AG04450 (cell line): ENCODE data around the gene BTG1. TPM values are rescaled to one million over a fixed set of nuclear protein-coding genes. Genes with fewer than 3 reads are reported as not detected.
A peak's percentile ranks its signal among the peaks of the same experiment; 100 is the strongest.

ENCODE experiments used
- CTCF ChIA-PET: fragments of 300-600, 350-600 bp; formaldehyde crosslinking; extraction: SDS; loops from one replicate; lab custom pipeline; 2022; ENCODE audit warnings: antibody characterized with exemption, inconsistent platforms; lab: Charles Lee
- POLR2A ChIA-PET: fragments of 350-600 bp; formaldehyde crosslinking; extraction: SDS; loops from one replicate; lab custom pipeline; 2021; ENCODE audit warnings: antibody characterized with exemption, inconsistent platforms; lab: Yijun Ruan, JAX
- DNase-seq: peaks from one replicate; pipeline ENCODE4 v3.0.0-alpha.2; 2011; ENCODE audit warnings: low read depth, low spot score
- H3K27ac ChIP-seq: one replicate; pipeline ENCODE4 v1.5.1; 2012; ENCODE audit warnings: low read depth, low read length, control low read depth
- H3K27me3 ChIP-seq: one replicate; pipeline ENCODE4 v1.6.0; 2012; ENCODE audit warnings: low read length; ENCODE audit not compliant: control insufficient read depth, insufficient read depth
- H3K4me3 ChIP-seq: 2 replicates; pipeline ENCODE4 v1.5.1; 2011; ENCODE audit warnings: mild to moderate bottlenecking, low read depth, low read length, control low read depth
- H3K9me3 ChIP-seq: 2 replicates; pipeline ENCODE4 v1.5.1; 2012; ENCODE audit warnings: low read length; ENCODE audit not compliant: control insufficient read depth, insufficient read depth
- polyA plus RNA-seq: library from polyadenylated mRNA; depleted of rRNA; stranded (reverse); fragments of >200 nt; gene quantifications from 2 replicates; pipeline ENCODE4 v1.2.3, GENCODE V29; 2011
- TF ChIP-seq, protein P1 (sequence below): IDR thresholded peaks from 2 replicates; pipeline ENCODE4 v1.5.1; 2011; ENCODE audit warnings: low read depth, low read length, control low read depth, inconsistent platforms

The BTG1 gene
- polyA plus RNA-seq, 1 experiment = 89.7 TPM

- no peaks in the 10 kb centered on the region for H3K27me3 ChIP-seq
- TF ChIP-seq, protein P1, sequence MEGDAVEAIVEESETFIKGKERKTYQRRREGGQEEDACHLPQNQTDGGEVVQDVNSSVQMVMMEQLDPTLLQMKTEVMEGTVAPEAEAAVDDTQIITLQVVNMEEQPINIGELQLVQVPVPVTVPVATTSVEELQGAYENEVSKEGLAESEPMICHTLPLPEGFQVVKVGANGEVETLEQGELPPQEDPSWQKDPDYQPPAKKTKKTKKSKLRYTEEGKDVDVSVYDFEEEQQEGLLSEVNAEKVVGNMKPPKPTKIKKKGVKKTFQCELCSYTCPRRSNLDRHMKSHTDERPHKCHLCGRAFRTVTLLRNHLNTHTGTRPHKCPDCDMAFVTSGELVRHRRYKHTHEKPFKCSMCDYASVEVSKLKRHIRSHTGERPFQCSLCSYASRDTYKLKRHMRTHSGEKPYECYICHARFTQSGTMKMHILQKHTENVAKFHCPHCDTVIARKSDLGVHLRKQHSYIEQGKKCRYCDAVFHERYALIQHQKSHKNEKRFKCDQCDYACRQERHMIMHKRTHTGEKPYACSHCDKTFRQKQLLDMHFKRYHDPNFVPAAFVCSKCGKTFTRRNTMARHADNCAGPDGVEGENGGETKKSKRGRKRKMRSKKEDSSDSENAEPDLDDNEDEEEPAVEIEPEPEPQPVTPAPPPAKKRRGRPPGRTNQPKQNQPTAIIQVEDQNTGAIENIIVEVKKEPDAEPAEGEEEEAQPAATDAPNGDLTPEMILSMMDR = no peak
- ChIA-PET POLR2A (interaction anchor here (0.6 to 1.2 kb wide), 2 partner anchors 8 to 14 kb away, joined by 3 read pairs; no protein-coding TSS in a partner anchor), CTCF (interaction anchor here (0.6 to 1.4 kb wide), 2 partner anchors 9 to 303 kb away, joined by 3 read pairs; no protein-coding TSS in a partner anchor)
- H3K27ac ChIP-seq = no peak overlapping the region
- no peaks in the 10 kb centered on the region for H3K9me3 ChIP-seq
- H3K4me3 ChIP-seq = no peak overlapping the region
- no peak for DNase-seq
Measured at GRCh38 chr12:92114834-92115233, 30.8 kb downstream of the BTG1 start.

- Histone ChIP-seq H3K4me3 (no peak overlapping the region), H3K27me3 (no peaks in the 10 kb centered on the region), H3K27ac (no peak overlapping the region), H3K9me3 (no peaks in the 10 kb centered on the region)
- CTCF ChIA-PET = no interaction called here
- POLR2A ChIA-PET = no interaction called here
- TF ChIP-seq, protein P1 = no peak
- no peak for DNase-seq
Measured at GRCh38 chr12:92111256-92111655, 34.4 kb downstream of the BTG1 start.

DNA sequence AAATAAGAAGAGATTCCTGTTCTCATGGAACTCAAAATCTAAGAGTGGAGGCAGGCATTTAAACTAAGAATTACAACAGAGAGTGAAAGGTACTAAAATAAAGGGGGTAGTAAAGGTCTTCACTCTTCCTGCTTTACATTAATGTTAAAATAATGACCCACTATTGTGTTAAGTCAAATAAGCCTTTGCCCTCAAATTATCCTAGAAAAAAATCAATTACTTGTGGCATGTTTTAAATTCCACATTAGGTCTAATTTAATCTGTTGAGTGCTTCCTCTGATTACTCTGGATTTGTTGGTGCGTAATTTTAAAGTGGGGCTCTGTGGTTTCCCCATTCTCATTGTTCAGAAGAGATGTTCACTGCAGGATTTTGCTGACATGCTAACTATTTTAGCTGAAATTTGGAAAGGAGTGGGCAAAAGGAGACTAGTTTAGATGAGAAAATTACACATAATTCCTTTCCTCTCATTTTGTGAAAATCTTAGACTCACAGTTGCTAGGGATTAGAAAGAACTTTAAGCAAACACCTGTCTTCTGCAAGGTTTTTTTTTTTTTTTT lies 35.5 kb downstream of the BTG1 start:
- Histone ChIP-seq H3K27ac (no peak overlapping the region), H3K9me3 (no peaks in the 10 kb centered on the region), H3K27me3 (no peaks in the 10 kb centered on the region), H3K4me3 (no peak overlapping the region)
- TF ChIP-seq, protein P1 = no peak
- ChIA-PET CTCF (interaction anchor here (0.7 kb wide), 1 partner anchor 712 kb away, joined by 4 read pairs; no protein-coding TSS in a partner anchor), POLR2A (interaction anchor here (0.7 kb wide), 1 partner anchor 319 kb away, joined by 5 read pairs; no protein-coding TSS in a partner anchor)
- no peak for DNase-seq

DNA sequence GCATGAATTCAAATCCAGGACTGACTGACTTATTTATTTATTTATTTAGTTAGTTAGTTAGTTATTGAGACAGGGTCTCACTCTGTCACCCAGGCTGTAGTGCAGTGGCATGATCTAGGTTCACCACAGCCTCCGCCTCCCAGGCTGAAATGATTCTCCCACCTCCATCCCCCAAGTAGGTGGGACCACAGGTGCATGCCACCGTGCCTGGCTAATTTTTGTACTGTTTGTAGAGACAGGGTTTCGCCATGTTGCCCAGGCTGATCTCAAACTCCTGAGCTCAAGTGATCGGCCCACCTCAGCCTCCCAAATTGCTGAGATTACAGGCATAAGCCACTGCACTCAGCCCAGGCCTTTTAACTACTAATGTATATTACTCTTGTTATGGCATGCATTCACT lies 36.0 kb downstream of the BTG1 start:
- no peaks in the 10 kb centered on the region for H3K9me3 ChIP-seq
- H3K27me3 ChIP-seq = no peaks in the 10 kb centered on the region
- TF ChIP-seq, protein P1 = no peak
- ChIA-PET CTCF (no interaction called here), POLR2A (no interaction called here)
- DNase-seq = no peak
- no peak overlapping the region for H3K4me3 ChIP-seq
- no peak overlapping the region for H3K27ac ChIP-seq

GRCh38 chr12:92108651-92109050 lies 37.0 kb downstream of the BTG1 start:
- H3K27me3 ChIP-seq = no peaks in the 10 kb centered on the region
- ChIA-PET POLR2A (interaction anchor here (0.5 kb wide), 1 partner anchor 23 kb away, joined by 3 read pairs; no protein-coding TSS in a partner anchor), CTCF (interaction anchor here (1.0 to 1.4 kb wide), 2 partner anchors 11 to 20 kb away, joined by 3 read pairs; no protein-coding TSS in a partner anchor)
- DNase-seq = peak; percentile 36
- TF ChIP-seq, protein P1 = no peak
- H3K4me3 ChIP-seq = no peak overlapping the region
- no peaks in the 10 kb centered on the region for H3K9me3 ChIP-seq
- no peak overlapping the region for H3K27ac ChIP-seq
